GM12892 (cell line): Measurements from ENCODE around the gene YIPF2.

ENCODE experiments used
- POLR2A ChIP-seq: IDR thresholded peaks from 2 replicates; pipeline ENCODE4 v1.6.1; 2011; ENCODE audit warnings: low read depth, low read length, control low read depth
- POLR2AphosphoS5 ChIP-seq: IDR thresholded peaks from 2 replicates; pipeline ENCODE4 v1.6.1; 2011; ENCODE audit warnings: low read depth, low read length, control low read depth
- TAF1 ChIP-seq: IDR thresholded peaks from 2 replicates; pipeline ENCODE4 v1.6.1; 2011; ENCODE audit warnings: low read depth, mild to moderate bottlenecking, control low read depth, low read length, borderline replicate concordance

DNA sequence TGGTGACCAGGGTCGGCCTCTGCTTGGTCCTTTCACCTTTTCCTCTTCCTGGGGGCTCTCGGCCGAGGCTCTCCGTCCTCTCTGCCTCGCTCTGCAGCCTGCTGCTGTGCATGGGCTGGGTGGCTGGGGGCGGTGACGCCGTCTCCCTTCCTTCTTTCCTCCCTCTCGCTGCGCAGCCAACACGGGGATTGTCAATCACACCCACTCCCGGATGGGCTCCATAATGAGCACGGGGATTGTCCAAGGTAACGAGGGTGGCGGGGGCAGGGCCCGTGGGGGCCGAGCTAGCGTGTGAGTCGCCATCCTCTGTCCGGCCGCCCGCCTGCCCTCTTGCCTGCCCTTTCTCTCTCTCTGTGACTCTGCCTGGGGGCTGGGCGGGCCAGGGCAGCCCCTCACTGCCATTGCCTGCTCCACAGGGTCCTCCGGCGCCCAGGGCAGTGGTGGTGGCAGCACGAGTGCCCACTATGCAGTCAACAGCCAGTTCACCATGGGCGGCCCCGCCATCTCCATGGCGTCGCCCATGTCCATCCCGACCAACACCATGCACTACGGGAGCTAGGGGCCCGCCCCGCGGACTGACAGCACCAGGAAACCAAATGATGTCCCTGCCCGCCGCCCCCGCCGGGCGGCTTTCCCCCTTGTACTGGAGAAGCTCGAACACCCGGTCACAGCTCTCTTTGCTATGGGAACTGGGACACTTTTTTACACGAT is 7.1 kb downstream of the YIPF2 start:
- TF ChIP-seq TAF1 (no peak), POLR2A (no peak; the same call in 1 of the 2 replicates), POLR2AphosphoS5 (no peak)
